HUDEP-2 (cell line): ENCODE measurements around the gene PDLIM5.

Experiments
- DNase-seq, 76 experiments: peaks; one replicate each; lab custom pipeline; 2025; ENCODE audit not compliant: unreplicated experiment in 76 of 76; lab: John Stamatoyannopoulos, UW

The PDLIM5 gene

DNA sequence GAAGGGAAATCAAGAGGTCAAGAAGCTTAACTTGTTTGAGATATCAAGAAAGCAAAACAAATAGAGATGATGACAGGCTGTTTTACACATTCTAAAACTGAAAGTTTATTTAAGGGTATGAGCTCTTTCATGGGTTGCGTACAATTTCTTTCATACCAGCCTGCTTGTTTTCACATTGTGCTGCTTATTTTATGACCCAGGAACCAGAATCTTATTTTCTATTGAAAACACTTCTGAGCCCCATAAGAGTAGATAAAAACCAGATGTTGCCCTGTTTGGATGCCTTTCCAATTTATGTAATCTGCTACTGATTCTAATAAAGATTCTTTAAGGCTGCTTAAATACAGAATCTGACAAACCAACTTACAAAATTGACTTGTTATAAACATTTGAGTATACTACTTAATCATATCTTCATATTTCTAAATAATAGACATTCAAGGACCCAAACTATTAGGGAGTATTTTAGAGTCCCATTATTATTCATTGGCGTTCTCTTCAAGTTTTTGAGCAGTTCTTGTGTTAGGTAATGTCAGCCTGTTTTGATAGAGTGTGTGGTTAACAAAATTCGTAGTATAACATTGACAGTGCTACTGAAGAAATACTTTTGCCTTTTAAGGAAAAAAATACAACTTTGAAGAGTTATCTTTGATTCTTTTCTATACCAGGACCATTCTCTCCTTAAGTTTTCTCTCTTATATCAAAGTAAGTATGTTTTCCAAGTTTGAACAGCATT, 74.4 kb downstream of the PDLIM5 start:
- no peak for DNase-seq

DNA sequence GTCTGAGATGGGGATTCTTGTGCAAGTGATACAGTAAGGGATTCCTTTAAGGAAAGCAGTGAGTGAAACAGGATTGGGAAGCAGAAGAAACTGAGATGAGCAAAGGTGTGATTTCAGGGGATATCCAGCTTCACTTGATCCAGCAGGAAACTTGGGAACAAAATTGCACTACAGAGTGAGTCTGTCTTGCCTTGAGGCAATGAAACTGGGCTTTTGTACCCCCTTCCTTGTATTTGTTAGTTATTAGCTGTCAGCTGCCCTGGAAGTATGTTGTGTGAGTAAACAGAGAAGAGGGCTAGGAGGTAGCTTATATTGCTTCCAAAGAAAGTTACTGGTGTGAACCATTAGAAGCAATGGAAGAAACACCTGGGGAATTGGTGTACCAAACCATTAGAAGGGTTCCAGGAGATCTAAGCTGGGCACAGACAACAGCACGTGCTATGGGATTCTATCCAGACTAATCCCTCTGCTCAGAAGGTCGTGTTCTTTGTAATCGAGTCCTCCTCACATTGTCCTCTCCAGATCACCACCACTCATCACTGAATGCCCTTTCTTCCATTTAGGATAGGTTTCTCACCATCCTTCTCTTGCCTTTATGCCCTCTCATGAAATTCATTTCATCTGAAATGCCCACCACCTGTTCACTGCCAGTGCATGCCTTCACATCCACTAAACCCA, 76.0 kb downstream of the PDLIM5 start:
- DNase-seq, result no peak

DNA sequence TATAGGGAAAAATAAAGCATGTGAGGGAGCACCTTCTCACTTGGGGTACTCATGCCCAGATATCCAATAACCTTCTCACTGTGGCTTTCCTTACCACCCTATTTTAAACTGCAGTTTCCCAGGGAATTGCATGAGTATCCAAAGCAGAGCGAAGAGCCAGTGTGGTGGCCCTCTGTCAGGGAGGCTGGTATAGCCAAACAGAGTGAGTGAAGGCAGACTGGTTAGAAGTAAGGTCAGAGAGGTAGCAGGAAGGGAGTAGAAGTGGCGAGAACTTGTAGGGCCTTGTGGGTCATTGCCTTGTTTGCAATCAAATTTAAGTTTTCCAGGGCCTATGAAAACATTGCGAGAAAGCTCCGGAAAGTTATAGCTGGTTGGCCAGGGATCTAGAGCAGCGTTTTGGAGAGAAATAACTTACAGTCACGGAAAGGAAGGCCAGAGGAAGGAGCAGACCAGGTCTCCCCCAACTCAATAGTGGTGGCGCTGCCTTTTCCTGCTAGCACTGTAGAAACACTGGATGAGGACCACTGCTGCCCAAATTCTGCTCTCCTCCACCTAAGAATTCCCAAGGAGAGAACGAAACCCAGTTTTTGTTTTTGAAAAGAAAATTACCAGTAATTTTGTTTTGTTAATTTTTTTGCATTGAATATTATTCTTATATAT, 77.2 kb downstream of the PDLIM5 start:
- DNase-seq, result no peak

DNA sequence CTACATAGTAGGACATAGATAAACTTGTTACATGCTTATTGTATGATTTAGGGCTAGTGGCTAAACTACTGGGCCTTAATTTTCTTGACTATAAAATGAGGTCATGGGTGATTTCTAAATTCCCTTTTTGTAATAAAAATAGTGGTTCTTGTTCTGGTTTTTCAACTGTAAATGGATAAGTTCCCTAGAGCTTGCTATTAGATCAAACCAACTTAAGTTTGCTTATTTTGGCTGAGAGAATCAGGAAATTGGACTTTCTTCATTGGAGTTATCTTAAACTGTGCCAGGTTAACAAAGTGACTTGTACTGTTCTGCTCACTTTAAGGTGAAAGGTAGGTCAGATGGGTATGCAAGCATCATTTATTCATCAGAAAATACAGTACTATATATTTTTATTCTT, 78.3 kb downstream of the PDLIM5 start:
- no peak for DNase-seq

DNA sequence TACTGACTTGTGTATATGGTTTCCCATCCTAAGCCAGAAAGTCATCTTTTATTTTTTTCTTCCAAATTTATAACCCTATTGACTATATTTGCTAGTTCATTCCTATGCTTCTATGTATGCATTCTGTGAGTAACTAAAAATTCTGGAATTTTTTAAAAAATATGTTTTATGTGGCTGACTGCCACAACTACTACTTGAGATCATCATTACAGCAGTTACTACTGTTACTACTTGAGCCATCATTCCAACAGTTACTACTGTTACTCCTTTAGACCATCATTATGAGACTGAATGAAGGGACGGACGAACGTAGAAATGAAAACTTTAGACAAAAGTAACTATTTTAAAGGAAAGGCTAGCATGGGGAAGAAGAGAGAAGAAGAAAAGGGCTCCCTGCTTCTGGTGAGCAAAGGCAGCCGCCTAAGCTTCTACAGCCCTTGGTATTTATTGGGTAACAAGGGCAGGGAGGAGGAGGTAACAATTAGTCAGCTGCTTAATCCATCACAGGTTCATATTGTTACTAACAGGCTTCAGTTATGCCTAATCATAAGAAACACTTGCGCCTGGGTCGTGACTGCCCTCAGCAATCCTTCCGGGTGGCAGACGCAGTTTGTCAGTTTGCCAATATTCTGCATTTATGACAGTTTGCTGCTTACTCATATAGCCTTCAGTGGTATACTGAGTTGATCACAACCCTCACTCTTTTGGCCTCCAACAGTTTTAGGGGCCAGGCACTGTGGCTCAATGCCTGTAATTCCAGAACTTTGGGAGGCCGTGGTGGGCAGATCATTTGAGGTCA, 80.4 kb downstream of the PDLIM5 start:
- DNase-seq, result peak in 53 of 76 experiments; percentile 1 to 93 (median 41)

DNA sequence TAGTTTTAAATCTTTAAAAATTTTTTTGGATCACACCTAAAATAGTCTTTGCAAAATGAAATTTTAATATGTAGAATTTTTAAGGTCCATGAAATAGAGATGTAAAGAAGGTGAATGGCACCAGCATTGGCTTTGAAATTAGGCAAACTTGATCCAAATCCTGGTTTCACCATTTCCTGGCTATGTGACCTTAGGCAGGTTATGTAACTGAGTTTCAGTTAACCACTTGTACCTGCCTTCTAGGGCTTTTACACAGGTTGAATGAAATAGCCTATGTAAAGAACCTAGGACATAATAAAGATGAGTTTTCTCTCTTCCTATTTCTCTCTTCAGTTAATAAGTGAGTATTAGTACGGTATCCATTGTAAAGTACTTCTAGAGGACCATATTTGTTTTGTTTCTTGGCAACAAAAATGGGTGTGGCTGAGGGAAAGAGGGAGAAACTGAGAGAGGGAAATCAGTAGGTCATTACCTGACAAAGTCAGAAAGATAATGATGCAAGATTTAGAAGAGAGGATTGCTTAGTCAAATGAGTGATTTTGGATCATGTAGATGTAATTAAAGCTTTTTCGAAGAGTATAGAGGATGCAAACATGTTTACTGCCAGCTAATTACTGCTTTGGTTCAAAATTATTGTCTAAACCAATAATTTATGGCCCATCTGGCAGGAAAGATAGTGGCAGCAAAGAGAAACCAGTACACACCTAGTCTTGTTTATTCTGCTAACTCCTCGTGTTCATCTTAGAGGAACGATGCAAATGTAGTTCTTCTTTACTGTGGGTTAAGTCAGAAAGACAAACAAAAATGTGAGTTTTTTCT, 81.9 kb downstream of the PDLIM5 start:
- DNase-seq, result peak in 3 of 76 experiments; percentile 6 to 19 (median 7)

DNA sequence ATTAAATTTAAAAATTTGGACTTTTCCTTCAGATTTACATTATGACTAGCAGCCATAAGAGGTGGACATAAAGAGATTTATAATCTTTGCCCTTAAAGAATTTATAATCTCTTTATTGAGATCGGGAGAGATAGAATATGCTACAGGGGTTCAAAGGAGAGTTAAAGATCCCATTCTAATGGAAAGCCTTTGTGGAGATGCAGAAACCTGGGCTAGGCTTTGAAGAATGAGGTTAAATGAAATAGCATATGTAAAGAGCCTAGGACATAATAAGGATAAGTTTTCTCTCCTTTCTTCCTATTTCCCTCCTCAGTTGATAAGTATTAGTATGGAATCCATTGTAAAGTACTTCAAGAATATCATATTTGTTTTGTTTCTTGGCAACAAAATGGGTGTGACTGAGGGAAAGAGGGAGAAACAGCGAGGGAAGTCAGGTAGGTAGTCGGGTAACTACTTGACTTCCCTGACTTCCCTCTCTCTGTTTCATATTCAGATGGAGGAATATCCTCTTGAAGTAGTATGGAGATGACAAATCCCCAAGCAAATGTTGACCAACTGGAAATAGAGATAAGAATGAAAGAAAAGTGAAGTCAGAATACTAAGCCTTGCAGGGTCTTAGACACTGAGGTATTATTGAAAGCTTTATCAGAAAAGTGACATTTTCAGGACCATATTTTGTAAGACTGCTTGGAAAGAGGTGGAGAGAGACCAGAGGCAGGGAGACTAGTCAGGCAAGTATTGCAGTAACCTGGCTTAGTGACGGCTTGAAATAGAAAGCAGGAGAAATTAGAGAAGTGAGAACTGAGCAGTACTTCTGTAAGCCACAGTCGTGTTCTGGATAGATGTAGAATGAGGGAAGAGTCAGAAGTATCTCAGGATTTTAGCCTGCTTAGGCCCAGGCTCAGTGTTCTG, 82.9 kb downstream of the PDLIM5 start:
- DNase-seq, result peak in 2 of 76 experiments; percentile 5 to 11

DNA sequence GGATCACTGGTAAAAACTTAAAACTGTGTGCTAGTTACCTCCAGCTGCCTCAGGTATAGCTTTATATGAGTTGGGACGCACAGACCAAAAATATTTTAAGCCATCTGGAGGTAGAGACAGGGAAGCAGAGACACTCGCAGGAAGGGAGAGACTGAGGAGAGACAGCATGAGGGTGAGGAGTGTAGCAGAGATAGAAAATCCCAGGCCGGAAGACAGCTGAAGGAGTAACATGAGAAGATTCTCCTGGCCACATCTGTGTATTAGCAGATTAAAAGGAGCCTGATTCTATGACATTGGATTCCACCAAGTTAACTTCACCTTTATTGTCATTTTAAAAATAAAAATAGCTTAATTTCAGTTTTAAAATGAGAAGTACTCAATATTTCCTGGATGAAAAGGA, 84.3 kb downstream of the PDLIM5 start:
- DNase-seq, result no peak

DNA sequence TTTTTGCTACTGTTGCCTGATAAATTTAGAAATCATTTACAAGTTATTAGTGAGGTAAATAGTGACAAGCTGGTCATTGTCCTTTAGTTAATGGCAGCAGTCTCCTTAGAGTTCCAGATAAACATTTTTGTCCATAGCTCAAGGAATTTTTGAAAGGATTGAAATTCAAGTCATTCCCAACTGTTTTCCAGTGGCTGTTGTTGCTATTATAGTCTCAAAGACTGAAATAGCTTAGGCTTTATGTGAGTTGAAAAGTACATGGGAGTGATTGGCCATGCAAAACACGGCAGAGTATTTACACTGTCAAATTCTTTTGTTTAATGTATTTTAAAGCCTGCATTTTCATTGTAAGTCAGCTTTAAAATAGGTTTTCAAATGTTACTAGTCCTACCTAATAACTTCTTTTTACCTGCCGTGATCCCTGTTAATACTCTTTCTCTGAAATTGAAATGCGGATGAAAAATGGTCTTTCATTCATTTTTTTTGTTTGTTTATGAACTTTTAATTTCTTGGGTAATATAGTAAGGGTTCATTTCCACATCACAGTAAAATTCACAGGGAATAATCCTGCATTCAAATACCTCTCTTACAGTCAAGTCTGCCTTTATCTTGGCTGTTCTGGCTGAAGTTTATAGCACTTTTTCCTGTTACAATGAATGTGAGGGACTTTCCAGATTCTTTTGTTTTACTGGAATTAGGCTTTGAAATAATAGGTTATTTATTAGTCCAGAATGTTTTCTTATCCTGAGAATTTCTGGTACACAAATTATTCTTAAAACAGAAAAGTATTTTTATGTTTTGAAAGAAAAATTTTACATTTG, 85.1 kb downstream of the PDLIM5 start:
- no peak for DNase-seq

DNA sequence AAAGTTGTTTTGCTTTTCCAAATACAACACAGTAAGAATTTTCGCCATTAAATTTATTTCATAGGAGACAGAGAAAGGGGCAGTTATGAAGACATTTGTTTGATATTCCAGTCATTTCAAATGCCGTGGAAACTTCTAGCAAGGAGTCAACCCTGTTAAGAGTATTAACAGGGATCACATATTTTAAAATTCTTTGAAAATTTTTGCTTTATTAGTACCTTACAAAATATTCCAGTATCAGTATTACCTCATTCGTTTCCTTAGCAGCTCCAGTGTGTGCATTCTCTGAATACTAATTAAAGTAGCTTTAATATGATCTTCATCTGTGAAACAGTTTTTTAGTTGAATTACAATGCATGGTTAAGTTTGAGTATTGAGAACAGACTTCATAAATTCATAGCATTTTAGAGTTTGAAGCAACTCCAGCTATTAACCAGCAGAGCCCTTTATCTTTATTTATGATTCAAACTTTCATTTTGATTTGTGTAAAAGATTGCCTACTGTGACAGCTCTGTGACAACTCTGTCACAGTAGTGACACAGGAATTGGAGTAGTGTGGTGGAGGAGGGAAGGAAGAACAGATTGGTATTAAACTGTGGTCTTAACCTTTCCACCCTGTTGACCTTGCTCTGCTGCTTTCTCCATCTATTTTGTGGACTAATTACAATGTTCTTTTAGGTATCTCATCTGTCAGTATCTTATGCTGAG, 86.3 kb downstream of the PDLIM5 start:
- no peak for DNase-seq

DNA sequence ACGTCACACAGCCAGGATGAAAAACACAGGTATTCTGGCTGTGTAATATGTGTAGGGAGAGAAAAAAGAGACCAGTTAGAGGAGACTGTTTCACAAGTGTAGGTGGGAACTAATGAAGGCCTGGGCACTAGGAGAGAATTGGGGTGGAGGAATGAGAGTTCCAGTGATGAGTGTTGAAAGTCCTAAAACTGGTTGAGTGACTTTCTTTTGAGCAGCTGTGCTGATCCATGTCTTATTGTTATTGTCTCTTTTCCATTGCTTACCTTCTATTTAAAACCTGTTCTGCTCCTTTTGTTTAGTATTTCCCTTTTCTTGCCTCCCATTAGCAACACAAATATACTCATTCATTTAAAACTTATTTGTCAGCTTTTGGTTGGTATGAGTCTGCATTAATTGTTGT, 88.7 kb downstream of the PDLIM5 start:
- DNase-seq, result no peak

DNA sequence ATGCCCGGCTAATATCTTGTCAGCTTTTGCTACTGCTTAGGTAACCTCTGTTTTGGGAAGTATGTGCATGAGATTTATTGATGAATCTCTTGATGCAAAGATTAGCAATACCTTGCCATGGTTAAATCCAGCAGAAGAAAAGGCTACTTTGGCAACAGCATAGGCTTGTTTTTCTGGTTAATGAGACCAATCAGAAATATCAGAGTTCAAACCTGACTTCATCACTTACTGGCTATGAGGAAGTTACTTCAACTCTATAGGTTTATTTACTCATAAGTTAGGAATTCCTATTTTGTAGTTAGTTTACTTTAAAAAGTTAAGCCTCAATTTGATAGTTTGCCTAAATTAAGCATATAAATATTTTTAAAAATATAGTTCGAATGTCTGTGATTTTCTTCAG, 93.1 kb downstream of the PDLIM5 start:
- no peak for DNase-seq

DNA sequence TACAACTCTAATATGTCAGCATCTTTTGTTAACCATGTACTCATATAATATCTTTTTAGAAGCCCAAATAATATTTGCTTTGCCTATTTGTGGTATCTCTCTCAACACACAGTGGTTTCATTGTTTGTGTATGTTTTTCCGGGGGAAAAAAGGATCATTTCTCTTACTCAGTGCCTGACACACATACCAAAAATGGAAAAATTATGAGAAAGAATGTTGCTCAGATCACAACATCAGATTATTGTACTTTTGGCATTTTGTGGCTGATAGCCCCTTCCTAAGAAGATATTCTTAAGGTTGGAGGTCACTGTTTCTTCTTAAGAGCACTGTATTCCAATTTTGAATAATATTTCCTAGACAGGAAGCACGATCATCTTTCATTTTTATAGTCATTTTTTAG, 93.6 kb downstream of the PDLIM5 start:
- no peak for DNase-seq

DNA sequence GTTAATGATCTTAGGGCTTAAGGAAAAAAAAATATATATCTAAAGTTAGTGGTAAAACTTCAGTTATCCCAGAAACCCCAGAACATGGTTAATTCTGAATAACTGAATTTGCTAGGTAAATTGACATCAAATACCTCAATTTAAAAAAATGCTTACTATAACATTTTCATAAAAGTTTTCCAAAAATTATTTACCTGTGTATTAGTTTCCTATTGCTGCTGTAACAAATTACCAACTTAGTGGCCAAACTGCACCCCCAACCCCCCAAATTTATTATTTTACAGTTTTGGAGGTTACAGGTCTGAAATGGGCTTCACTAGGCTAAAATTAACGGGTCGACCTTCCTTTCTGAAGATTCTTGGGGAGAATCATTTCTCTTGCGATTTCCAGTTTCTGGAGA, 95.2 kb downstream of the PDLIM5 start:
- DNase-seq, result no peak

DNA sequence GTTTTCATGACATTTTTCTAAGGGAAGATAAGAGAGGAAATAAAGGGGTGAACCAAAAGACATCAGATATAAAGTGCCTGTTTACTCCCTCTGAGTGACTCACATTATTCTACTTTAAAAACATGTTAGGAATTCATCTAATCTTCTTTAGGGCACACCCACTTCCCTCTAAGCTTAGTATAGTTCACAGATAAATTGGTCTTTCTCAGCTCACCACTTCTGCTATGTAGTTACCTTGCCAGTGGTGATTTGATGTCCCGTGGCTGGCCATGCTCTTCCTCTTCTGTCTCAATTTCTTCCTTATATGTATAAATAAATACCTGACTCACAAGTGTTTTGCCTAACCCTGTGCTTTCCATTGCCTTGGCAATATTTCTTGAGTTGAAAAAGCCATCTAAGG, 96.8 kb downstream of the PDLIM5 start:
- DNase-seq, result peak in 36 of 76 experiments; percentile 1 to 69 (median 38)

DNA sequence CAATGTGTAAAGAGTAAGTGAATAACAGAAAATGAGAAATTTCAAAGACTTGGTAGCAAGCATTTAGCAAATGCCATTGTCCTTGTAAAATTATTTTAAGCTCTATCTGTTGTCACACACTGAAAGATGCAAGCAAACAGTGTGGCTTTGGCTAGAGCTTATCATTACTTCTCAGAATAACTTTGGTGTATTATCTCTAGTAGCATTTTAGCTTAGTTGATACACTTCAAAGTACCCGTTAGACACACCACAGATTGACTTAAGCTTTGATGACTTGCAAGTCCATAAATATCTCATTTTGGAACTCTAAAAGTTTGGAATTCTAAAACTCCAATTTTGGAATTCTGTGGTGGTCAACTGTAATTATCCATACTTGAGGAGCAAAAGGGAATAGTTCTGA, 98.6 kb downstream of the PDLIM5 start:
- DNase-seq, result peak in 40 of 76 experiments; percentile 1 to 87 (median 58)

DNA sequence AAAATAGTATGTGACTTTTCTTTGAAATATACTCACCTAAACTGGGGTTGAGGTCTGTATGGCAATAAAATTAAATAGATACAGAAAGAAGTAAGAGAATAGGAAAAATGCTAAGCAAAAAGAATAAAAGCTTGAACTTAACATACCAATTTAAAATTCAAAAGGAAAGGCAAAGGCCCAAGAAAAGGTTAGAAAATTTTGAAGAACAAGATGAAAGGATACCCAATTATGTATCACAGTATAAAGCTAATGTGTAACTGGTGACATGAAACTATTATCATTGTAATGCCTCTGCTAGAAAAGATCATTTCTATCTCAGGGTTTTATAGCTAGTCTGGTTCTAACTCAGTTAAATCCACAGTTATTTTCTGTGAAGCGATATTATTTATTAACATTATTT, 99.1 kb downstream of the PDLIM5 start:
- no peak for DNase-seq
